AG20443 (cell line): Measurements from ENCODE around the gene RAX2.
"Not testable (repeated sequence)": the region's sequence is repeated elsewhere in the genome, so short reads cannot be mapped to it uniquely, and the experiment has no call there.

Experiments used
- DNase-seq: peaks from one replicate; pipeline ENCODE4 v3.0.0; 2012; ENCODE audit warnings: low spot score, mixed read lengths

RAX2 gene

DNA sequence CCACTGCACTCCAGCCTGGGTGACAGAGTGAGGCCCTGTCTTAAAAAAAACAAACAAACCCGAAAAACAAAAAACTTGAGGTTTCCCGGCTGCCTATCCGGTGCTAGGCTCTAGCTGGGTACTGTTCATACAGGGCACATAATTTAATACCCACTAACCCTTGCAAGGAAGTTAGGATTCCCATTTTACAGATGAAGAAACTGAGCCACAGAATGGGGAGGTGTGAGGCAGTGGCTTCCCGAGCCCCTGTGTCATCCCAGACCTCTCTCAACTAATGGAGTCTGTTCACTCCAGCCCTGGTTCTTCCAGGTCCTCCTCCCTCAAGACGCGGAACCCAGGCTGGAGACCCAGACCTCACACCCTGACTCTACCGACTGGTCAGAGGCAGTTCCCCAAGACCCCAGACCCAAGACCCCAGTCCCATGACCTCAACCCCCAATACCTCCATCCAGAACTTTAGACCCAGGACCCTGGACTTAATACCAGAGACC lies 11.1 kb downstream of the RAX2 start:
- DNase-seq, result no peak

DNA sequence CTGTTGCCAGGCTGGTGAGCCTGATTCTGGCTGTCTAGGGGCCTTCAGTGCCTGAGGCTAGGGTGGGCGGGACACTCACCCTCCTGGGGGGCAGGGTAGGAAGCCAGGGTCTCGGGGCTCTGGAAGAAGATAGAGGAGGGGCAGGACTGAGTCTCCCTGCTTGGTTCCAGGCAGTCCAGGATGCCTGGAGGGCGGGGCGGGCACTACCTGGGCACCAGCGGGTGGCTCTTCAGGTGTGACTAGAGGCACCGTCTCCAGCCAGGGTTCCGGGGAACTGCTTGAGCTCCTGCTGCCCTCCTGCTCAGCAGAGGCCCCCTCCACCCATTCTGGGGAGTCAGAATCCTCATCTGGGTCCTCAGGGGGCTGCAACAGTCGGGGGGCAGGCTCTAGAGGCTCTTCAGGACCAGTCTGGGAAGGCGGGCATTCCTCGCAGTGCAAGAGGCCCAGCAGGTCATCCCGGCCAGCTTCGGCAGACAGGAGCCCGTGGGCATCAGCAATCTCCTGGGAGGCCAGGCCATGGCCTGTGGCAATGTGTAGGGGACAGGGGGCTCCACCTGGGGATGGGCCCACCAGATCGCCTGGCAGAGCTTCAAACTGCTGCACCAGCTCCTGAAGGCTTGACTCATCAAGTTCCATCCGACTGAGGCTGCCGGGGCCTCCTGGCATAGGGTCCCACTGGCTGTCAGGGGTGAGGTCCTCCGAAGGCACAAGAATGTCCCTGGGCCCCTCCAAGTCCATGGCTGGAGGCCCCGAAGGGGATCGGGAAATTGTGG lies 12.4 kb downstream of the RAX2 start:
- DNase-seq, result no peak

GRCh38 chr19:3758297-3758696 lies 13.7 kb downstream of the RAX2 start:
- DNase-seq, result not testable (repeated sequence)

GRCh38 chr19:3757705-3758104 lies 14.3 kb downstream of the RAX2 start:
- not testable (repeated sequence) for DNase-seq

DNA sequence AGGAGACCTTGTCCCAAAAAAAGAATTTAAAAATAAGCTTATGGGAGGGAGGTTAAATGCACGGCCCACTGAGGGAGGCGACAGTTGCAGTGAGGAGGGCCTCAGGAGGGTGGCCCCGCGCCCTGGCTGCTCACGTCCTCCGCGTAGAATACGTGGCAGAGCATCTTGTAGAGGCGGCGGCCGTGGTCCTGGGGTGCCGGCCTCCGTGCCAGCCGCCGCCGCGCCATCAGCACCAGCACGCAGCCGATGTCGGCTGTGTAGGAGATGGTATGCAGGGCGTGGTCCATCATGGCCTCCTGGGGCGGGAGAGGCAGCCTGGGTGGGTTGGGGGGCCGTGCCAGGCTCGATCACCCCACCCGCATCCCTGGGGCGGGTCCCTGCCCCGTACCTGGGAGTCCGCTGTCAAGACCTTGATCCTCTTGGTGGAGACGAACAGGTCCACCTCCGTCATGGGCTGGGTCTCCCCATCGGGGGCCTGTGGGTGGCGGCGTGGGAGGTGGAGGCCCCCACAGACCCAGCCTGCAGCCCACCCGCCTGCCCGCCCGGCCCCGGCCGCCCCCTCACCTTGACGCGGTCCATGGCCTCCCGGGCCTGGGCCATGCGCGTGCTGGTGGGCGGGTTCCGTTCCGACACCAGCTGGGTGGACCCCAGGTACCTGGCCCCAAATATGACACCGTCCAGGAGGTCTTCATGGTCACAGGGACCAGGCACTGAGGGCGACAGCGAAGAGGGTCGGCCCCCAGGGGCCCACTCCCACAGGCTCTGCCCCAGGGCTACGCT lies 18.2 kb downstream of the RAX2 start:
- no peak for DNase-seq

DNA sequence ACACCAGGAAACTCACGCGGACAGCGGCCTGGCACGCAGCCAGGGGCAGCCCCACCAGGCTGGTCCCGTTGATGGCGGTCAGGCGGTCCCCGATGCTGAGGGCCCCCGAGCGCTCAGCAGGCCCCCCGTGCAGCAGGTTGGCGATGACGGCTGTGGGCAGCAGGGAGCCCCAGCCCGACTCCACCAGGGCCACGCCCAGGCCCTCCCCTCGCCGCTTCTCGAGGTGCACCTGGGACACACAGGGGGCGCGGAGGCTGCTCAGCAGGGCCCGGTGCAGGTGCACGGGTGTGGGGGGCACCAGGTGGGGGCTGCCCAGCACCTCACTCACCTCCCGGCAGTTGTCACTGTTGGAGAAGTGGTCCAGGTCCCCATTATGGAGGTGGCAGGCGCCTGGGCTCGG lies 19.5 kb downstream of the RAX2 start:
- no peak for DNase-seq

DNA sequence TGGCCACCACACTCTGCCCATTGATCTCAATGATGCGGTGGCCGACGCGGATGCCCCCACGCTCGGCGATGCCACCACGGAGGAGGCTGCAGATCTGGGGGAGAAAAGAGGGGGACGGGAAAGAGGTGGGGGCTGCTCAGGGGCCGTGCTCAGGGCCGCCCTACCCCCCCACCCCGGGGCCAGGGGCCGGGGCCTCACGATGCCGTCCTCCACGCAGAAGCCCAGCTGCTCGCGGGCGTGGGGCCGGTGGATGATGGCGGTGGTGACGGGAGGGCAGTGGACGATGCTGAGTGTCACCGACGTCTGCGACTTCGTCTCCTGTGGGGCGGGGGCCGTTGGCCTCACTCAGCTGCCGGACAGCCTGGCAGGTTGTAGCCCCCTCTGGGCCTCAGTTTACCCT lies 20.8 kb downstream of the RAX2 start:
- no peak for DNase-seq

- DNase-seq, result no peak
Measured at GRCh38 chr19:3750211-3750610, 21.8 kb downstream of the RAX2 start.

DNA sequence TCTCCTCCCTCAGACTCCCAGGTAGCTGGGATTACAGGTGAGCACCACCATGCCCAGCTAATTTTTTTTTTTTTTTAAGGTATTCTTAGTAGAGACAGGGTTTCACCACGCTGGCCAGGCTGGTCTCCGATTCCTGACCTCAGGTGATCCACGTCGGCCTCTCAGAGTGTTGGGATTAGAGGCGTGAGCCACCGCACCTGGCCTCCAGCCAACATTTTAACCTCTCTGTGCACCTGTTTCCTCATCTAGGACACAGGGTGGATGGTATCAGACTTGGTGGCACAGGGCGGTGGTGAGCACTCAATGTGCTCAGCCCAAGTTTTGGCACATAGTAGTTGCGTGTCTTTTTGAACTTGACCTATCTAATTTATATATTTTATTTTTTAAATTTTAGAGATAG lies 23.1 kb downstream of the RAX2 start:
- DNase-seq, result no peak

DNA sequence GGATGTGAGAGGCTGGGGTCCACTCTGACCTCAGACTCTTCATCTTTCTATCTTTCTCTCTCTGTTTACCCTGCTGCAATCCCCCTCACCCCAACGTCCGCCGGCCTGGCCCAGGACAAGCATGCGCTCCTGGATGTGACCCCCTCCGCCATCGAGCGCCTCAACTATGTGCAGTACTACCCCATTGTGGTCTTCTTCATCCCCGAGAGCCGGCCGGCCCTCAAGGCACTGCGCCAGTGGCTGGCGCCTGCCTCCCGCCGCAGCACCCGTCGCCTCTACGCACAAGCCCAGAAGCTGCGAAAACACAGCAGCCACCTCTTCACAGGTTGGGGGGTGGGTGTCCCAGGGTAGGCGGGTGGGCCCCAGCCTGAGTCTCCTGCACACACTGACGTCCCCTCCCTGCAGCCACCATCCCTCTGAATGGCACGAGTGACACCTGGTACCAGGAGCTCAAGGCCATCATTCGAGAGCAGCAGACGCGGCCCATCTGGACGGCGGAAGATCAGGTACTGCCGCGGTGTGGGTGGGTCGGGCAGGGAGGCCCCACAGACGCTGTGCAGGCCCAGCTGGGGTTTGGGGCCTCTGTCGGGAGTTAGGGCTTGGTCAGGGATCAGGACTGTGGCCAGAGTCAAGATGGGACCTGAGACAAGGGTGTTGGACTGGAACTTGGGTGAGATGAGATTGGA lies 25.5 kb downstream of the RAX2 start:
- no peak for DNase-seq

DNA sequence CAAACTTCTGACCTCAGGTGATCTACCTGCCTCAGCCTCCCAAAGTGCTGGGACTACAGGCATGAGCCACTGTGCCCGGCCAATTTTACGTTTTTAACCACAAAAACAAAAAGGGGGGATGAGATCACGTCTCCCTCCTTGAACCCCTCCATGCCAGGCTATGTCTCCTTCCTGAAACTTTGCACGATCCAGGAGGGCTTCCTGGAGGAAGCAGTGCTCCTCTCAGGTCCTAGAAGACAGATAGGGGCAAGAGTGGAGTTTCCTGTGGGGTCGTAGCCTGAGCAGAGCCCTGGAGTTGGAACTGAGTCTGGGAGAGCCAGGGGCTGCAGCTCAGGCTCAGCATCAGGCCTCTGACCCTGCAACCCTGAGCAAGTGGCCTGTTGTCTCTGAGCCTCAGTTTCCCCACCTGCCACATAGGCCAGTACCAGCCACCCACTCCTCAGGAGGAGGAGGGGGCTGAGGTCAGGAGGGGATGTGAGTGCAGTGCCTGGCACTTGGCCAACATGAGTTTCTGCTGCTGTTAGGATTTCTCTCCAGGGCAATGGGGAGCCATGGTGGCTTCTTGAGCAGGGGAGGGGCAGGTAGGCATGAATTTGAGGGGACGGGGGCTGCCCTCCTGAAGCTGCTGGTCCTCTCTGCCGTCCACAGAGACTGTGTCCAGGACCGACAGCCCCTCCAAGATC lies 26.5 kb downstream of the RAX2 start:
- no peak for DNase-seq

DNA sequence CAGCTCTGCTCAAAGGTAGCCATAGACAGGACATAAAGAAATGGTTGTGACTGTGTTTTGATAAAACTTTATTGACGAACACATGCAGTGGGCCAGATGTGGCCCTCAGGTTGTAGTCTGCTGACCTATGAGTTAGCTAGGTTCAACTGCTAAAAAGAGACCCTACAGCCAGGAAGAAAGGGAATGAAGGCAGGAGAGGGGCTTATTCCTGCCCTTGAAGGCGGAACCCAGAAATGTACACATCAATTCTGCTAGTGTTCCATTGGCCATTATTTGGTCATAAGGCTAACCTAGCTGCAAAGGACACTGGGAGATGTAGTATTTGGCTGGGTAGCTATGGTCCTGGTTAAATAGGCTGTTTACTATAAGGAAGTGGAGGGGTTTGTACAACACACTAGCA lies 28.5 kb downstream of the RAX2 start:
- DNase-seq, result no peak

GRCh38 chr19:3740431-3740830 lies 31.6 kb downstream of the RAX2 start:
- DNase-seq, result no peak

GRCh38 chr19:3738477-3739220 lies 33.4 kb downstream of the RAX2 start:
- no peak for DNase-seq

DNA sequence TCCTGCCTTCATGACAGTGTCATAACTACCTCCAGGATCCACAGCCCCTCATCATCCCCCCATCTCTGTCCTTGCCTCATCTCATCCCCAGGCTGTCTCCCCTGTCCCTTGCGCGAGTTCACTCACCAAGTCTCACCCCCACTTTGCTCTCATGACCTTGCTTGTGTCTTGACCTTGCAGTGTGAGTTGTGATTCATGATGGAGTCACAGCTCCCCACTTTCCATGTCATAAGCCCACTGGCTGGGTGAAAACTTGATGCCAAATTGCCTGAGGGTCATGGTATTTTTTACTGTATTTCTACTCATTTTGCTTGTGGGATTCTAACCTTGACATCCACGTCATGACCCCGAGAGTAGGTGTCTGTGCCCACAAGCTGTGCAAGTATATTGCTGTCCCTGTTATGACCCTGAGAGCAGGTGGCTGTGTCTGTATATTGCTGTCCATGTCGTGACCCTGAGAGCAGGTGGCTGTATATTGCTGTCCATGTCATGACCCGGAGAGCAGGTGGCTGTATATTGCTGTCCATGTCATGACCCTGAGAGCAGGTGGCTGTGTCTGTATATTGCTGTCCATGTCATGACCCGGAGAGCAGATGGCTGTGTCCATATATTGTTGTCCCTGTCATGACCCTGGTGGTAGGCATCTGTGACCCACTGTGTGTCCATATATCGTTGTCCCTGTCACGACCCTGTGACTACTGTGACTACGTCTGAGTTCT lies 34.4 kb downstream of the RAX2 start:
- DNase-seq, result no peak

DNA sequence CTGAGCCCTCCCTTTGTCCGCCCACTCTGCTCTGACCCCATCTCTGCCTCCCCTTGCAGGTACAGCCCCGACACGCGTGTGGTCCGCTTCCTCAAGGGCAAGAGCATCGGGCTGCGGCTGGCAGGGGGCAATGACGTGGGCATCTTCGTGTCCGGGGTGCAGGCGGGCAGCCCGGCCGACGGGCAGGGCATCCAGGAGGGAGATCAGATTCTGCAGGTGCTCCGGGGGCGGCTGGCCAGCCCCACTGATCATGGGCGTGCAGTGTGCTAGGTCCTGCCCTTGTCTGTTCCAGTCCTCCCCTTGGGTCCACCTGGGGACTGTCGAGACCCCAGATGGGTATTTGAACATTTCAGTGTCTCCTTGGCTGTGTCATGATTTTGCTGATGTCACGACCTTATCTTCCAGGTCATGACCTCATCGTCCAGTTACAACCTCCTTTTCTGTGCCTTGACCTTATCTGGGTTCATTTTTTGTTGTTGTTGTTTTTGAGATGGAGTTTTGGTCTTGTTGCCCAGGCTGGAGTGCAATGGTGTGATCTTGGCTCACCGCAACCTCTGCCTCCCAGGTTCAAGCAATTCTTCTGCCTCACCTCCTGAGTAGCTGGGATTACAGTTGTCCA lies 35.8 kb downstream of the RAX2 start:
- no peak for DNase-seq

DNA sequence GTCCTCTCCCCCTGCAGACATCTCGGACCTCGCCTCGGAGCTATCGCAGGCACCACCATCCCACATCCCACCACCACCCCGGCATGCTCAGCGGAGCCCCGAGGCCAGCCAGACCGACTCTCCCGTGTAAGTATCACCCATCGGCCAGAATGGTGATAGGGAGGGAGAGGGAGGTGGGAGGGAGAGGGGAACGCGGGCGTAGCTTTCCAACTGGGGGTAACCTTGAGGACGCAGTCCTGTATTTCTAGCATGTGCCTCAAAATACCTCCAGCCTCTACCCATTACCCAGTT lies 37.8 kb downstream of the RAX2 start:
- DNase-seq, result no peak

DNA sequence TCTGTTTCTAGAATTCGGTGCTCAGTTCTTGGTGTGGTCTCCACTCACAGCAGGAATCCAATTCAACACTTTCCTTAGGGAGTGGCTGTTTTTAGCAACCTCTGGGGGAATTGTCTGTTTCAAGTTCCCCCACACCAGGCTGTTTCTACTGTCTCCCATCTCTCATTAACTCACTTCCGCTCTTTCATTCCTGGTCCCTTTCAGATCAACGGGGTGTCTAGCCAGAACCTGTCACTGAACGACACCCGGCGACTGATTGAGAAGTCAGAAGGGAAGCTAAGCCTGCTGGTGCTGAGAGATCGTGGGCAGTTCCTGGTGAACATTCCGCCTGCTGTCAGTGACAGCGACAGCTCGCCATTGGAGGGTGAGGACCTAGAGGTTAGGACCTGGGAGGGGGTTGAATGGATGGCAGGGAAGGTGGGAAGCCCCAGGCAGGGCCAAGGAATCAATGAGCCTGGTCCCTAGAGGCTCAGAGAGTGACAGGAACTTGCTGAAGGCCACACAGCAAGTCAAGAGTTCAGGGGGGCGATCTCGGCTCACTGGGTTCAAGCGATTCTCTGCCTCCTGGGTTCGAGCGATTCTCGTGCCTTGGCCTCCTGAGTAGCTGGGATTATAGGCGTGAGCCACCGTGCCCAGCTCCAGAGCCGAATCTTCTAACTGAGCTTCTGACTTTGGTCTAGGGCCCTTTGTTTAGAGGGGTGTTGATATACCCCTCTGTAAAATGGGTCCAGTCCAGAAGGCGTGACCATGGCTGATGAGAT lies 38.3 kb downstream of the RAX2 start:
- no peak for DNase-seq

DNA sequence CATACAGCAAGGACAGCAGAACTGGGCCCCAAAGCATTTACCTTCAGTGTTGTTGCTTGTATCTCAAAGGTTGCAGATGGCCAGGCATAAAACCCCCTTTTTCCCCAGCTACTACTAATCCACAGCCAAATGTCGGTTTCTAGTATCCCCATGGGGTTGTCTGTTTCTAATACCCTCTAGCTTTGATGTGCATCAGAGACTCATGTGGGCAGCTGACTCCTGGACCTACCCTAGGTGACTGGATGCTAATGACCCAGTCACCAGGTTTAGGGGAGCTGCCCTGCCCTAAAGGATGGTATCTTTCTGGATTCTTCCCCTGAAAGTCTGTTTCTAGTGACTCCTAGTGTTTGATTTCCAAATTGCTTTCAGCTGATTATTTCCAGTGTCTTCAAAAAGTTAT lies 39.9 kb downstream of the RAX2 start:
- no peak for DNase-seq

GRCh38 chr19:3730457-3730958 lies 41.5 kb downstream of the RAX2 start:
- DNase-seq, result no peak
